ENCODE measurements around the gene ZNF280C.
"Not testable (repeated sequence)": the region's sequence is repeated elsewhere in the genome, so short reads cannot be mapped to it uniquely, and the experiment has no call there.

ZNF280C gene, protein sequence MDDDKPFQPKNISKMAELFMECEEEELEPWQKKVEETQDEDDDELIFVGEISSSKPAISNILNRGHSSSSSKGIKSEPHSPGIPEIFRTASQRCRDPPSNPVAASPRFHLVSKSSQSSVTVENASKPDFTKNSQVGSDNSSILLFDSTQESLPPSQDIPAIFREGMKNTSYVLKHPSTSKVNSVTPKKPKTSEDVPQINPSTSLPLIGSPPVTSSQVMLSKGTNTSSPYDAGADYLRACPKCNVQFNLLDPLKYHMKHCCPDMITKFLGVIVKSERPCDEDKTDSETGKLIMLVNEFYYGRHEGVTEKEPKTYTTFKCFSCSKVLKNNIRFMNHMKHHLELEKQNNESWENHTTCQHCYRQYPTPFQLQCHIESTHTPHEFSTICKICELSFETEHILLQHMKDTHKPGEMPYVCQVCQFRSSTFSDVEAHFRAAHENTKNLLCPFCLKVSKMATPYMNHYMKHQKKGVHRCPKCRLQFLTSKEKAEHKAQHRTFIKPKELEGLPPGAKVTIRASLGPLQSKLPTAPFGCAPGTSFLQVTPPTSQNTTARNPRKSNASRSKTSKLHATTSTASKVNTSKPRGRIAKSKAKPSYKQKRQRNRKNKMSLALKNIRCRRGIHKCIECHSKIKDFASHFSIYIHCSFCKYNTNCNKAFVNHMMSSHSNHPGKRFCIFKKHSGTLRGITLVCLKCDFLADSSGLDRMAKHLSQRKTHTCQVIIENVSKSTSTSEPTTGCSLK

DNA sequence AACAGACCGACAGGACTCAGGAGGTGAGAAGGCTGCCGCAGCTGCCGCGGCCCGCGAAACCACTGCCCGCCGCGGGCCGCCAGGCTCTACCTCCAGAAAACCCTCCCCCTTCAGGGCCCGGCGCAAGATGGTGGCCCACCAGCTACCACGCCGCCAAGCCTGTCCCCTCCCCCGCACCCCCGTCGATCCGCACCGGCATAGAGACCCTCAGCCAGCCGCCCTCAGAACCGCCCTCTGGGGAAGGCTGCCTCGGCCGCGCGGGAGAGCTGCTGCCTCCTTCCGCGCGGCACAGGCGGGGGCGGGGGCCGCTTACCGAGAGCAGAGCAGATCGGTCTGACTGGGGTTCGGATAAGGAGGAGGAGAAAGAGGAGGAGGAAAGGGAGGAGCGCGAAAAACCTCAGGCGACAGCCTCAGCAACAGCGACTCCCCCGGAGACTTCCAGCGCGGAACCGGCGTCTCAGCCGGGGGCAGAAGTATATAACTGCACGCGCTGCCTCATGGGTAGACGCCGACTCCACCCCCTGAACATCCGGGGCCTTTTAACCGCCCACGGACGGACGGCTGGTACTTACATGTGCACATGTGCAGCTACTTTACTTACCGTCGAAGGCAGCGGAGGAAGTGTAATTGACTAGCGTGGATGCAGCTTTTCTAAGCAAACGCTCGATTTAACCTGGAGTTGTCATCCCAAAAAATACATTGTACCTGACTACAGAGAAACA lies at the start of gene ZNF280C:
Gene ZNF280C, minus strand, starts transcription at position 451 of the 722 bp plus-strand sequence. CDS start 8,450 bp downstream, outside the sequence.
- DNase-seq: peak; percentile 93

DNA sequence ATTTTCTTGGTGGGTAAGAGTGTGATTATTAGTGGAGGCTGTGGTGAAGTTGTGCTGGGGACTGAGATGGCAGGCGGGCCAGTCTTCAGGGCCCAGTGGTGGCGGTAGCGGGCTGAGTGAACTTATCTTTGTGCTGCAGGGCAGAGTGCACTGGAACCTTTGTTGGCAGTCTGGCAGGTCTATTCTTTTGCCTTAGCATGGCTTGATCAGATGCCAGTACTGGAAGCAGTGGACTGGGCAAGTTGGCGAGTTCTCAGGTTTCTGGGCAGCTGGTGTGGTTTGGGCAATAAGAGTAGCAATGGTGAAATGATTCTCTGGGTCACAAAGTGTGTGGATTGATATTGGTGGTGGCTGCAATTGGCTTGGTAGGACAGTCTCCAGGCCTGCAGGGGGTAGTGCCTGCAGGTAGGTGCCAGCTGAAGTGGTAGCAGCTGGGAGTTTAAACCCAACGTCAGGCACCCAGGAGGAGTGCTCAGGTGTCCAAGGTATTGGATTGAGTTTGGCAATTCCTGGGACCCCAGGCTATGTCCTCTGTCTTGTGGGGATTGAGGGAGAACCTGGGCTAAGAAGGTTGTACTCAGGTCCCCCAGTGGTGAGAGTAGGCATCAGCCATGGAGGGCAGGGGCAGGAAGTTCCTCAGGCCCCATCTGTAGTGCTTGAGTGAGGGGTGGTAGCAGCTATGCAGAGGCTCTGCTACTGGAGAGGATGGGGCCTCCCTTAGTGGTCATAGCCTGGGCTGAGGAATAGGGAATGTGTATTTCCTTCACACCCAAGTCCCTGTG lies 36.1 kb upstream of the ZNF280C start:
- DNase-seq: no peak

DNA sequence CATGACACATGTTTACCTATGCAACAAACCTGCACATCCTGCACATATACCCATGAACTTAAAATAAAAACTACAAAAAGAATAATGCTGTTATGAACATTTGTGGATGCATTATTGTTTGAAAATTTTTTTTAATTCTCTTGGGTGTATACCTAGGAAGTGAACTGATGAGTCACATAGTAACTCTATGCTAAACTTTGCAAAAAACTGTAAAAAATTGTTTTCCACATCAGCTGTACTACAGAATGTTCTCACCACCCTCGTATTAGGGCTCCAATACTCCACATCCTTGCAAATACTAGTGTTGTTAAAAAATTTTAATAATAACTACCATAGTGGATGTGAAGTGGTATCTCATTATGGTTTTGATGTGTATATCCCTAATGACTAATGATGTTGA lies 33.3 kb upstream of the ZNF280C start:
- no peak for DNase-seq

DNA sequence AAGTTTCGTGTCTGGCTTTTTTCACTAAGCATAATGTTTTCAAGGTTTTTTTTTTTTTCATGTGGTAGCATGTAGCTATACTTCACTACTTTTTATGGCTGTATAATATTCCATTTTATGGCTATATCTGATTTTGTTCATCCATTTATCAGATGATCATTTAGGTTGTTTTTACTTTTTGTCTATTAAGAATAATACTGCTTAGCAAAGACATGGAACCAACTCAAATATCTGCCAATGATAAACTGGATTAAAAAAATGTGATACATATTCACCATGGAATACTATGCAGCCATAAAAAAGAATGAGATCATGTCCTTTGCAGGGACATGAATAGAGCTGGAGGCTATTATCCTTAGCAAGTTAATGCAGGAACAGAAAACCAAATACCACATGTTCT lies 32.7 kb upstream of the ZNF280C start:
- no peak for DNase-seq

DNA sequence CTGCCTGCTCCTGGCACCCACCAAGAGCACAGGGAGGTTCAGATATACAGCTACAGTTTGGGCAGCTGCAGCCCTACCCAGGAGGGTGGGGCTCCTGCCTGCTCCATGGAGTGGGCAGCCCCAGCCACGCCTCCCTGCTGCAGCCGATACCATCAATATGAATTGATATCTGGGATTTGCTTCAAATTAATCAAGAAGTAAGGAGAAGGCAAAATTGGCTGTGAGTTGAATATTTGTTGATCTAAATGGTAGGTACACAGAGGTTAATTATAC lies 31.2 kb upstream of the ZNF280C start:
- DNase-seq: no peak

DNA sequence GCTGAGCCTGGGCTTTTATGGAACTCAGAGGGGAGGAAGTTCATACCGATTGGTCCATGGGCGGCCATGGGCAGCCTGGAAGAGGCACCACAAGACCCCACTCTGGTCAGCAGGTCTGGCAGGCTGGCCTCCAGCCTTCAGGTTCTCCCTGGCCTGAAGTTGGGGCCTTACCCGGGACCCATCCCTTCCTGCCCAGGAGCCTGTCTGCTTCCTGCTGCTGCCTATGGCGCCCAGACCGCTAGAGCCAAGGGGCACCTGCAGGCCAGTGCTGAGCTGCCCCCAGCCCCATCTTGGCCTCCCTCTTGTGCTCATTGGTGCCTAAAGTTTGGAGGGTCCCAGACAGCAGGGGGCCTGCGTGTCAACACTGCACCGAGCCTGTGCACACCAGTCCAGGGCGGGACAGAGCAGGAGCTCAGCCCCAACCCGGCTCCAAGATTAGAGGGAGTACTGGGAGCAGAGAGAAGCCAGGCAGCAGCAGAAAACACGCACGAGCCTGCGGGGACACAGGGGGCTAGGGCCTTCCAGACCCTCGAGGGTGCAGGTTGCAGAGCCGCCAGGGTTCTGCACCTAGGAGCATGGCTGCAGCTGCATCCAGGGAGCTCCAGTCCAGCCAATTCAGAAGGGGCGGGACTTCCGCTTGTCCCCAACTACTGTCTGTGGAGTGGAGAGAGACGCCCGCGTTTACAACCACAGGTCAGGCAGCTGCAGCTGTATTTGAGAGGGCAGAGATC lies 30.7 kb upstream of the ZNF280C start:
- no peak for DNase-seq

DNA sequence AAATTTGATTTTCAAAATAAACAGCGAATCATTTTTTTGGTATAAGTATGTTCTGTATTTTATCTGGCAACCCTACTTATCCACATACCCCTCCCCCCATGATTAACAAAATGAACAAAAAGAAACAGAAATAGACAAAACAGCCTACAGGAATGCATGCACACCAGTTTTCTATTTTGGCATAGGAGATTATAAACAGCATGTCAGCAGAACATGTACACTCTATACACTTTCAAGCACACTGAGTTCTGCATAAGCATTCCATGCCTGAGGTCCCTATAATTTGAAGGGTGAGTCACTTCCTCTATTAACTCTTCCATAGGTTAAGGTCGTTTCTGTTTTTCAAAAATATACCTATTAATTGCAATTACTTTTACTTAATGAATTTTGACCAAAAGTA lies 28.0 kb upstream of the ZNF280C start:
- no peak for DNase-seq

DNA sequence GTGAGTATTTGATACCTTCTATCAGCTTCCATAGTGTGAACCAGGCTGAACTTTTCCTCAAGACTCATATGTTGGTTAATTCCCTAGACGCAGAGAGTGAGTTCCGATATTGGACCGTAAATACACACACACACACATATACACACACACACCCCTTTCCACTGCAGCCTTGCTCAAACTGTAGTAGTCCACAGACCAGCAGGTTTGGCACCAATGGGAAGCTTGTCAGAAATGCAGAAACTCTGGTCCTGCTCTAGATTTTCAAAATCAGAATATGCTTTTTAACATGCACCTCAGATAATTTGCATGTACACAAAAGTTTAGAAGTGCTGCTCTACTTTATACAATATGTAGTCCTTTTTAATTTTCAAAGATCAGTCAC lies 27.6 kb upstream of the ZNF280C start:
- no peak for DNase-seq

DNA sequence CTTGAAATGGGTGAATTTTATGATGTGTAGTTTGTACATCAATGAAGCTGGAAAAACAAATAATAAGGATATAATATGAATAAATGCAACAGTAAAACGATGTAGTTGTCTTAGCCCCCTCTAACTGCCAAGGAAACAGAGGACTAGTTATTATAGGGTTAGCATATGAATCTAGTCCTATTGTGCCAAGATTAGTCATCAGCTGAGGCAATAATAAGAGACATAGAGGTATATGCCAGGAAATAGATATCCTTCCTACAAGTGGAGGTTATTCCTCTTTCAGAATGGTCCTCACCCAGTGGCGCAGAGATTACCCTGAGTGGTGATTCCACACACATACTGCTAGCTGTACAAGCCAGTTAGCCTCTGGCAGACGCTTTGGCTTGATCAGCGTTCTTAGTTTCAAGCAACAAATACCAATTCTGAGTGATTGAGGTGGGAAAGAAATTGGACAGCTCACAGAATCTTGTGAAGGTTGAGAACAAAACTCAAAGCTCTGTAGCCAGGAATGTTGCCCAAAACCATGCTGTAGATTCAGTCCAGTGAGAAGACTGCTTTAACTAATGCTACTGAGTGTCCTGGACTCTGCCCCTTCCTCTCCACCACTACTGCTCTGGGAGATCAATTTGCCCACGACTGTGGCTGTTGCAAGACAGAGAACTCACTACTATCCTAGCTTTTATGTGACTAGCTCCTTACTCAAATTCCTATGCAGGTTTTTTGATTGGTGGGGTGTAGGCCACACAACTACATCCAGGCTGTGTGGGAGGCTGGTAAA lies 27.0 kb upstream of the ZNF280C start:
- no peak for DNase-seq

DNA sequence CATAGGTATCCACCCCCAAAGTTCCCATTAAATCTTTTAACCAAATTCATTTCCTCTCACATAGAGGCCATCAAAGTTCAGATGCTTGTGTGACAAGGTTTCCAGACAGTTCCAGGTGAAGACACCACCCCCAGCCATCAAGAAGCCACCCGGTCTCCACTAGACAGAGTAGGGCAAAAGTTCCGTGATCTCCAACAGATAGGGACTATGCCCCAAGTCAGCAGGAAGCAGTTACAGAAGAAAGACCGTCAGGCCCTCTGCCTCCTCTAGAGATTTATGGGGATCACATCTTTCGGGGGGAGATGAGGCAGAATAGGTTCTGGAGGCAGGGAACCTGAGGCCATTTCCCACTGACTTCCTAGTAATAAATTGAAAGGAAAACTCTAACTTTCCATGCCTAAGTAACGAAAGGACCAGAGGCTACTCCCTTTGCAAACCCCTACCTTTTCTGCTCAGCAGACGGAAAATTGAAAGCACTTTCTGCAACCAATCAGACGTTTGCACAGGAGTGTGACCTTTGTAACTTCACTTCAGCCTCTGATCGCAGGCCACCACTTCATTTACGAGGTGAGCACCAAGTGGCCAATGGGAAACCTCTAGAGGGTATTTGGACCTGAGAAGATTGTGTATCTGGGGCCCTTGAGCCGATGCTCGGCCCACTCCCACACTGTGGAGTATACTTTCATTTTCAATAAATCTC lies 18.5 kb upstream of the ZNF280C start:
- no peak for DNase-seq

DNA sequence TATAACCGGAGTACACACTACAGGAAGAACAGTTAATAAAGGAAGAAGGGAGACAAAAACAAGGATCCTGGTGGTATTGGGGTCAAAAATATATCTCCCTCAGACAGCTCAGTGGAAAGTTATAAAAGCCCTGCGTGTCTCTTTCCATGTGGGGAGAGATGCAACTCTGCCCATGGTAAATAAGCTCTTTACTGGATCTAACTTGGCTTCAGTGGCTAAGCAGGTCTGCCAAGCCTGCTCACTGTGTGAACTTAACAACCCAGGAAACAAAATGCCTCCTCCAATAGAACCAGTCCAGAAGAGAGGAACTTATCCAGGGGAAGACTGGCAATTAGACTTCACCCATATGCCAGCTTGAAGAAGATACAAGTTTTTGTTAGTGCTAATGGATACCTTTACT lies 17.0 kb upstream of the ZNF280C start:
- DNase-seq: no peak

DNA sequence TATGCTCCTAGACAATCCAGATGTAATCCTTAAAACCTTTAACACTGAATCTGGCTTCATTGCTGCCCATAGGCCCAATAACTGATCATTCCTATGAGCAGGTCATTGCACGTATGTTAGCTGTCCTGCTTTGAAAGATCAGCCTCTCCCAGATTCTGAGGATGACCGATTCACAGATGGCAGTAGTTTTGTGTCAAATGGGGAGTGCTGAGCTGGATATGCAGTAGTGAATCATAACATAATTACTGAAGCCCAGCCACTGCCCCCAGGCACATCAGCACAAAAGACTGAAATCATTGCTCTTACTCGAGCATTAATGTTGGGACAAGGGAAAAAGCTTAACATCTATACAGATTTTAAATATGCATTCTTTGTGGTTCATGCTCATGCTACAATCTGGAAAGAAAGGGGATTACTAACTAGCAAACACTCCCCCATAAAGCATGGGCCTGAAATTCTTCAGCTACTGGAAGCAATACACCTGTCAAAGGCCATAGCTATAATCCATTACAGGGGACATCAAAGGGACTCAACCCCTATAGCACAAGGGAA lies 16.4 kb upstream of the ZNF280C start:
- no peak for DNase-seq

DNA sequence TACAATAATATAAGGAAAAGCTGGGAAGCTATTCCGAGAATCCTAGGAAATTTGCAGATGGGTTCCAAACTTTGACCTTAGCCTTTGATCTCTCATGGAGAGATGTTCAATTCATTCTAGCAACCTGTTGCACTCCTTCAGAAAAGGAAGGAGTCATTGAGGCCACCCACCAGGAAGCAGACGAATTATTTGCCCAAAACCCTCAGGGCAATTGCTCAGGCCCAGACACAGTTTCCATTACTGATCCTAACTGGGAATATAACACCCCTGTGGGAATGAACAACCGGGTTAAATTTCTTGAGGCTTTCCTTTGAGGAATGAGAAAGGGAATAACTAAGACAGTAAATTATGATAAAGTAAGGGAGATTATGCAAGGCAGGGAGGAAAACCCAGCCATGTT lies 13.5 kb upstream of the ZNF280C start:
- DNase-seq: no peak

DNA sequence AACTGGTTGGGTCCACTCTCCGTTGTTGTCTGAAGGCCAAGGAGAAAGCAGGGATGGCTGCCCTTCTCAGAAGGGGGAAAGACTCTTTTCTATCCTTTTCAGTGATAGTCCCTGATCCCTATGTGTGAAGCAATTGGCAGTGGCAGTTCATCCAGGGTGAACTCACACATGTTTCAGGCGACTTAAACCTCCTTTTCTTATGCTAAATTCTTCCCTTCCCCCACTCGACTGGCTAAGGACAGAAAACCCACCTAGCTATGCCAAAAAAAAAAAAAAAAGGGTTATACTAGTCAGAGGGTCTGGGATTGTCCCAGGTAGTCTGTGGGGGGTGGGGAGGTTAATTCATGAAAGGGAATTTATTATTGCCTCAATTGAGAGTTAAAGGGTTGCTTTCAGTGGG lies 12.2 kb upstream of the ZNF280C start:
- no peak for DNase-seq

DNA sequence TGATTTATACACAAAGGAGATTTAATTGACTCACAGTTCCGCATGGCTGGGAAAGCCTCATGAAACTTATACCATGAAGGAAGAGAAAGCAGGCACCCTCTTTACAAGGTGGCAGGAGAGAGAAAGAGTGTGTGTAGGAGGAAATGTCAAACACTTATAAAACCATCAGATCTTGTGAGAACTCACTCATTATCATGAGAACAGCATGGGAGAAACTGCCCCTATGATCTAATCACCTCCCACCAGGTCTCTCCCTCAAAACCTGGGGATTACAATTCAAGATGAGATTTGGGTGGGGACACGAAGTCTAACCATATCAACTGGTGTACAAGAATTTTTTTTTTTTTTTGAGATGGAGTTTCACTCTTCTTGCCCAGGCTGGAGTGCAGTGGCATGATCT lies 3.6 kb upstream of the ZNF280C start:
- not testable (repeated sequence) for DNase-seq

DNA sequence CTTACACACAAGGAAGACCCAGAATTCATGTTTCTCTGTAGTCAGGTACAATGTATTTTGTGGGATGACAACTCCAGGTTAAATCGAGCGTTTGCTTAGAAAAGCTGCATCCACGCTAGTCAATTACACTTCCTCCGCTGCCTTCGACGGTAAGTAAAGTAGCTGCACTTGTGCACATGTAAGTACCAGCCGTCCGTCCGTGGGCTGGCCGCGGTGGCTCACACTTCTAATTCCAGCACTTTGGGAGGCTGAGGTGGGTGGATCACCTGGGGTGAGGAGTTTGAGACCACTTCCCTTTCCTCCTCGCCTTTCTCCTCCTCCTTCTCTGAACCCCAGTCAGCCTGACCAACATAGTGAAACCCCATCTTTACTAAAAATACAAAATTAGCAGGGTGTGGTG lies 692 bp upstream of the ZNF280C start:
- DNase-seq: not testable (repeated sequence)

DNA sequence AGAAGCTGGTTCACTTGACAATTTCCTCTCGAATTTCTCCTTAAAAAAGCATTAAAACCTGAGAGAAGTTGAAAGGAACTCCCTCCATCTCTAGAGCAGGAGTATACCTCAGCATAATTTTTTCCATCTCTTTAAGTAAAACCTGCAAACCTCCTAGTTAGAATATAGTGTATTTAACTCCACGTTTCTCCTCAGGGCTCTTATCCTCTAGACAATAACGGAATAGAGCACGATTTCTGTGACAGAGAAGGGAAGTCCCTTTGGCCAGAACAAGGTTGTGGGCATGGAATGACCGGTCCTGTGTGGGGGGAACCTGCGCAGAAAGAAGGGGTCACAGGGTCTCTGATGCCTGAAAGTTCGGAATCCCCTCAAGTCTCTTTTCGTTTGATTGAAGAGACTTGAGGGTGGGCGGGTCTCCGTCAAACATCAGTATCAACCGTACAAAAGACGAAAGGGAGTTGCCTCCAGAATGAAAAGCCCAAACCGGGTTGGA lies 697 bp downstream of the ZNF280C start:
- DNase-seq: no peak

DNA sequence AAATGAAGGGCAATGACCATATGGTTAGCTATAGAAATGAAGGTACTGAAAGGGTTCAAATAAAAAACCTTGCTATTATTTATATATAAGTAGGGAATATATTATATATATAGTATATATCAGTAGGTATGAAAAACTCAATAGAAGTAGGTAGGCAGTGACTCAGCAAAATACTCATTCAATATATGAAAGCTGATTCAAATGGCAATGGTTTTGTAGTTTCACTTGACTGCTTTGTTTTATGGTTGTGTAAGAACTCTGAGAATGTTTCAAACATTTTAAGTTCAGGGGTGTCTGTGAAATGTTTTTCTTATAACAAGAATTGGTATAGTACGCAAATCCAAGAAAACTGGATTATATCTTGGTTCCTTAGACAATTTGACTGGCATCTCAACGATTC lies 4.1 kb downstream of the ZNF280C start:
- no peak for DNase-seq

DNA sequence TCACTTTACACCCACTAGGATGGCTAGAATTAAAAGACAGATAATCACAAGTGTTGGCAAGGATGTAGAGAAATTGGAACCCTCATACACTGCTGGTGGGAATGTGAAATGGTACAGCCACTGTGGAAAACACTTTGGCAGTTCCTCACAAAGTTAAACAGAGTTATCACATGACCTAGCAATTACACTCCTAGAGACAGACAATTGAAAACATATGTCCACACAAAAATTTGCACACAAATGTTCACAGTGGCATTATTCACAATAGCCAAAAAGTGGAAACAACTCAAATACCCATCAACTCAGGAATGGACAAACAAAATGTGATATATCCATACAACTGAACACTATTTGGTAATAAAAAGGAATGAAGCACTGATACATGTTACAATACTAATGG lies 5.7 kb downstream of the ZNF280C start:
- no peak for DNase-seq

DNA sequence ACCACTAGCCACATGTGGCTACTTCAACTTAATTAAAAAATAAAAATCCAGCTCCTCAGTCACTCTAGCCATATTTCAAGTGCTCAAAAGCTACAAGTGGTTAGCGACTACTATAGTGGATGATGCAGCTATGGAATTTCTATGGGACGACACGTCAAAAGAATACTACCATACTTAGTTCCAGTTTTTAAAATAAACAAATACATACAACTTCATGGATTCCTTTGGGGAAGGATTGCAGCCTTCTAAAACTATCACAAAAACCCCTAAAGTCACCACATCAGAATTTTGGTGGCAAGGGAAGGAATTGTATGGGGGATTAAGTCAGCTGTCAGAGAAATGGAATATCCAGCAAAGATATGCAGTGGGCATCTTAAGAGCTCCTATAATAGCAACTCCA lies 6.5 kb downstream of the ZNF280C start:
- no peak for DNase-seq
